K562 (cell line): Measurements from ENCODE around the gene INCA1. TPM values are rescaled to one million over a fixed set of nuclear protein-coding genes. Genes with fewer than 3 reads are reported as not detected.

Source experiments
- ATAC-seq: fragments of 200-7000 bp; cut with Tn5 transposase; 3 replicates; pipeline ENCODE4 v1.9.1; 2020; ENCODE audit warnings: moderate library complexity
- BruUV-seq: library from RNA; stranded (reverse); fragments of 400-500 nt; replicated peaks from 2 replicates; lab custom pipeline; 2021; lab: Mats Ljungman, UMichigan
- CTCF ChIA-PET: fragments of 300-600 bp; formaldehyde crosslinking; extraction: SDS; loops from one replicate; lab custom pipeline; 2021; ENCODE audit warnings: low intra/inter-chr PET ratio; lab: Yijun Ruan, JAX
- POLR2A ChIA-PET: fragments of 300-600, 350-650 bp; sonication (Branson Sonifier 250); formaldehyde crosslinking; extraction: SDS; loops from one replicate; lab custom pipeline; 2021; ENCODE audit warnings: antibody characterized with exemption, inconsistent platforms; lab: Yijun Ruan, JAX
- DNase-seq, 4 experiments: peaks; one replicate each; pipeline versions ENCODE4 v3.0.0 to v3.0.0-alpha.2; 2011 to 2018; ENCODE audit warnings: low spot score in 3 of 4, mixed read lengths in 3 of 4; ENCODE audit errors: extremely low read depth in 1 of 4
- FAIRE-seq: peaks from 2 replicates; lab custom pipeline; 2011; peaks lifted over from hg19 to GRCh38; lab: Jason Lieb, UNC
- H2AFZ ChIP-seq: 2 replicates; pipeline ENCODE4 v1.6.0; 2011; ENCODE audit warnings: low read depth, low read length, control low read depth, inconsistent platforms
- H3K27ac ChIP-seq: fragments of 200-600 bp; 3 replicates; pipeline ENCODE4 v1.8.0; 2011; ENCODE audit warnings: low read depth, mild to moderate bottlenecking, control low read depth, inconsistent platforms, low read length, moderate library complexity, mixed read lengths; ENCODE audit errors: extremely low read depth
- H3K27me3 ChIP-seq, 2 experiments: fragments of 300-600 bp in 1 of 2; 2 replicates in 1 of 2; 3 replicates in 1 of 2; pipeline versions ENCODE4 v1.6.0 to v1.8.0; 2011; ENCODE audit warnings: inconsistent platforms in 2 of 2, low read length in 2 of 2, mild to moderate bottlenecking in 1 of 2, mixed read lengths in 1 of 2, moderate library complexity in 1 of 2; ENCODE audit not compliant: control insufficient read depth in 2 of 2, insufficient read depth in 2 of 2
- H3K36me3 ChIP-seq: fragments of 300-600 bp; 3 replicates; pipeline ENCODE4 v1.8.0; 2011; ENCODE audit warnings: mild to moderate bottlenecking, low read length, inconsistent platforms; ENCODE audit not compliant: control insufficient read depth, insufficient read depth
- H3K4me1 ChIP-seq, 2 experiments: fragments of 200-600 bp in 1 of 2; replicated peaks in 1 of 2; 2 replicates in 1 of 2; 3 replicates in 1 of 2; pipeline versions ENCODE4 v1.5.1 to v1.8.0; 2011; ENCODE audit warnings: inconsistent platforms in 2 of 2, low read length in 2 of 2, mild to moderate bottlenecking in 1 of 2, mixed read lengths in 1 of 2, moderate library complexity in 1 of 2; ENCODE audit not compliant: control insufficient read depth in 2 of 2, insufficient read depth in 2 of 2
- H3K4me2 ChIP-seq: 2 replicates; pipeline ENCODE4 v1.6.1; 2011; ENCODE audit warnings: low read length, control low read depth, inconsistent platforms, mixed read lengths; ENCODE audit not compliant: insufficient read depth
- H3K4me3 ChIP-seq: fragments of 200-600 bp; sonication (generic), shearing (Covaris generic); 2 replicates; pipeline ENCODE4 v1.5.1; 2016; ENCODE audit warnings: control low read depth, inconsistent platforms
- H3K79me2 ChIP-seq: fragments of 200-600 bp; 3 replicates; pipeline ENCODE4 v1.8.0; 2011; ENCODE audit warnings: low read length, inconsistent platforms; ENCODE audit not compliant: control insufficient read depth, insufficient read depth
- H3K9ac ChIP-seq, 2 experiments: 2 replicates each; pipeline versions ENCODE4 v1.6.0 to v1.6.1; 2011; ENCODE audit warnings: low read depth in 2 of 2, low read length in 2 of 2, control low read depth in 1 of 2, inconsistent platforms in 1 of 2, mild to moderate bottlenecking in 1 of 2, mixed read lengths in 1 of 2; ENCODE audit not compliant: insufficient read depth in 1 of 2
- H3K9me1 ChIP-seq: one replicate; pipeline ENCODE4 v1.6.0; 2011; ENCODE audit warnings: inconsistent platforms, mild to moderate bottlenecking, low read length, moderate library complexity; ENCODE audit not compliant: control insufficient read depth, insufficient read depth
- H3K9me3 ChIP-seq: replicated peaks from 2 replicates; pipeline ENCODE4 v1.5.1; 2011; ENCODE audit warnings: low read depth, low read length, inconsistent platforms; ENCODE audit not compliant: control insufficient read depth, insufficient read depth
- H4K20me1 ChIP-seq: replicated peaks from 2 replicates; pipeline ENCODE4 v1.6.1; 2011; ENCODE audit warnings: low read length, inconsistent platforms, mixed read lengths; ENCODE audit not compliant: control insufficient read depth, insufficient read depth
- BCOR ChIP-seq: fragments of 450-650 bp; IDR thresholded peaks from 2 replicates; pipeline ENCODE4 v1.6.1; 2016
- KDM1A ChIP-seq, 2 experiments: fragments of 450-650 bp; IDR thresholded peaks; 2 replicates each; pipeline ENCODE4 v1.6.1; 2016; ENCODE audit warnings: mild to moderate bottlenecking in 2 of 2
- MEF2A ChIP-seq: IDR thresholded peaks from 2 replicates; pipeline ENCODE4 v1.6.1; 2011; ENCODE audit warnings: low read depth, mild to moderate bottlenecking, low read length, moderate library complexity; ENCODE audit not compliant: control insufficient read depth
- PRPF4 ChIP-seq: fragments of 200-400 bp; formaldehyde crosslinking; IDR thresholded peaks from one replicate; pipeline ENCODE4 v1.6.1; 2017; ENCODE audit warnings: low read length, low read depth, mild to moderate bottlenecking; ENCODE audit not compliant: insufficient read depth, poor library complexity, severe bottlenecking
- RBM25 ChIP-seq: fragments of 200-400 bp; formaldehyde crosslinking; IDR thresholded peaks from 2 replicates; pipeline ENCODE4 v1.6.1; 2018; ENCODE audit warnings: low read length, low read depth, moderate library complexity; ENCODE audit not compliant: severe bottlenecking
- SP1 ChIP-seq: sonication (generic); formaldehyde crosslinking; IDR thresholded peaks from 2 replicates; pipeline ENCODE4 v1.8.1; 2022; ENCODE audit warnings: mild to moderate bottlenecking, missing genetic modification reagents
- SRF ChIP-seq, 2 experiments: fragments of 250-450, 450-650 bp in 1 of 2; sonication (Bioruptor Pico) in 1 of 2; sonication (generic) in 1 of 2; formaldehyde crosslinking; IDR thresholded peaks; 2 replicates each; pipeline versions ENCODE4 v1.5.0 to v1.5.1; 2020 to 2022; ENCODE audit warnings: mild to moderate bottlenecking in 1 of 2, missing genetic modification reagents in 1 of 2
- ZNF77 ChIP-seq: fragments of 250-450 bp; sonication (Bioruptor Pico); IDR thresholded peaks from 2 replicates; pipeline ENCODE4 v1.5.0; 2020
- ZSCAN32 ChIP-seq: fragments of 450-650 bp; formaldehyde crosslinking; IDR thresholded peaks from 2 replicates; pipeline ENCODE4 v1.4.0; 2020; ENCODE audit warnings: mild to moderate bottlenecking, moderate library complexity
- WGBS: fragments of 100-300 bp; shearing (Covaris generic); methylation state at CpG from one replicate; pipeline ENCODE4 v1.1.6; 2016; ENCODE audit warnings: low coverage, mixed read lengths; ENCODE audit not compliant: insufficient coverage; ENCODE audit errors: missing lambda C conversion rate; 5-methylcytosine and 5-hydroxymethylcytosine counted together
- in situ Hi-C: fragments of 300-500 bp; cut with MboI; formaldehyde crosslinking; loops from 4 replicates; pipeline ENCODE4 v1.15.0; 2018; ENCODE audit warnings: inconsistent platforms, mixed read lengths
- intact Hi-C: fragments of 100-400 bp; cut with micrococcal nuclease; formaldehyde crosslinking; loops from 2 replicates; pipeline ENCODE4 v1.14.2; 2022
- polyA plus RNA-seq, 8 experiments: library from polyadenylated mRNA; depleted of rRNA in 4 of 8; stranded (reverse) in 5 of 8; unstranded in 3 of 8; fragments of >200 nt; fragmentation: Nextera tagmentation in 2 of 8; fragmentation: Illumina TruSeq in 1 of 8; extraction: Ambion mirVana in 2 of 8; extraction: Trizol in 1 of 8; gene quantifications; 2 replicates each; pipeline versions ENCODE4 v1.2.1 to v1.2.3, GENCODE V29; 2011 to 2014; ENCODE audit warnings: inconsistent platforms in 1 of 8, missing spikeins in 1 of 8
- total RNA-seq, 7 experiments: library from RNA; depleted of rRNA in 6 of 7; stranded (reverse); fragments of >200 nt in 6 of 7; fragmentation: Illumina TruSeq in 2 of 7; extraction: Trizol in 2 of 7; gene quantifications; 2 replicates each; pipeline versions ENCODE4 v1.2.1 to v1.2.3, GENCODE V29; 2011 to 2021; ENCODE audit warnings: low replicate concordance in 1 of 7
- TF ChIP-seq, protein P1 (sequence below): fragments of 450-650 bp; IDR thresholded peaks from 2 replicates; pipeline ENCODE4 v1.6.1; 2018; ENCODE audit not compliant: partially characterized antibody
- TF ChIP-seq, protein P2 (sequence below): fragments of 450-650 bp; IDR thresholded peaks from 2 replicates; pipeline ENCODE4 v1.6.1; 2017; ENCODE audit warnings: antibody characterized with exemption, mild to moderate bottlenecking

Gene INCA1
- total and polyA plus RNA-seq, 9 of the 15 experiments (the other 6 are each of a cell fraction or from before 2014, with no cell fraction given): 0.08 to 0.50 (median 0.13) TPM; not detected in 4

DNA sequence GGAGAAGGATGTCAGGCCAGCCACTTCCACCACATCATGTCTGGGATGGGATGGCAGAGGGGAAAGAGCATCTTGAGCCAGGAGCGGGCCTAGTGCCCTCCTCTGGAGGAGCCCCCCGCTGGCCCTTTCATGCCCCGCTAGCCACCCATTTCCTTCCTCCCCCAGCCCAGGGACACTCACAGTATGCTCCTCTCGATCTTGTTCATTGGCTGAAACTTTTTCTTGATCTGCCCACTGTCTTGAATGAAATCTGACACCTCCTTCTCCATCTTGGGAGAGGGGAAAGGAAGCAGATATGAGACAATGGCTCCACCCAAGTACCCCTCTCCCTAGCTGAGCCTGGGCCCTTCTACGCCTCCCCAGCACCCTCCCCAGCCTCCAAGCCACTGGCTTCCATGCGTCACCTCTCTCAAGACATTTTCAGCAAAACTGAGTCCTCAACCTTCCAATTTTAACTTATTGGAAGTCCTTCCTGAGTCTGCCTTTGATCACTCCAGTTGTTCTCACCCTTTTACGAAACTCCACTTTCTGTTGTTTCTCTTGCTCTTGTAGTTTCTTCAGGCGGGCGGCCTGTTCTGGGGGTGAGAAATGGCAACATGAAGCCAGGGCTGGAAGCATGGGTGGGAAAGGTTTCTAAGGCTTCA is 36.9 kb downstream of the INCA1 start:
- Histone ChIP-seq H3K9ac (peak overlapping the region; percentile 29 to 39; a peak in 1 of 4 replicates), H3K9me1 (no peaks in the 10 kb centered on the region), H3K4me2 (peak overlapping the region; percentile 7), H3K4me1 (peaks cover 7 to 15% of the 10 kb centered on the region in 2 experiments; a peak in 4 of 5 replicates), H3K36me3 (peaks cover 4% of the 10 kb centered on the region; the same call in 1 of the 3 replicates), H3K9me3 (no peaks in the 10 kb centered on the region), H3K79me2 (peaks cover 2% of the 10 kb centered on the region), H3K4me3 (no peak overlapping the region), H2AFZ (peak overlapping the region; percentile 60), H3K27ac (peak overlapping the region; percentile 53; the same call in 2 of the 3 replicates), H3K27me3 (no peaks in the 10 kb centered on the region), H4K20me1 (no peaks in the 10 kb centered on the region)
- WGBS: 46% methylated on average over 5 of the region's 9 CpGs
- no peak for TF ChIP-seq ZSCAN32 (CRISPR knock-in tag)
- TF ChIP-seq PRPF4: no peak
- no peak for TF ChIP-seq ZNF77 (CRISPR knock-in tag)
- TF ChIP-seq RBM25: peak; percentile 14
- TF ChIP-seq, protein P1, sequence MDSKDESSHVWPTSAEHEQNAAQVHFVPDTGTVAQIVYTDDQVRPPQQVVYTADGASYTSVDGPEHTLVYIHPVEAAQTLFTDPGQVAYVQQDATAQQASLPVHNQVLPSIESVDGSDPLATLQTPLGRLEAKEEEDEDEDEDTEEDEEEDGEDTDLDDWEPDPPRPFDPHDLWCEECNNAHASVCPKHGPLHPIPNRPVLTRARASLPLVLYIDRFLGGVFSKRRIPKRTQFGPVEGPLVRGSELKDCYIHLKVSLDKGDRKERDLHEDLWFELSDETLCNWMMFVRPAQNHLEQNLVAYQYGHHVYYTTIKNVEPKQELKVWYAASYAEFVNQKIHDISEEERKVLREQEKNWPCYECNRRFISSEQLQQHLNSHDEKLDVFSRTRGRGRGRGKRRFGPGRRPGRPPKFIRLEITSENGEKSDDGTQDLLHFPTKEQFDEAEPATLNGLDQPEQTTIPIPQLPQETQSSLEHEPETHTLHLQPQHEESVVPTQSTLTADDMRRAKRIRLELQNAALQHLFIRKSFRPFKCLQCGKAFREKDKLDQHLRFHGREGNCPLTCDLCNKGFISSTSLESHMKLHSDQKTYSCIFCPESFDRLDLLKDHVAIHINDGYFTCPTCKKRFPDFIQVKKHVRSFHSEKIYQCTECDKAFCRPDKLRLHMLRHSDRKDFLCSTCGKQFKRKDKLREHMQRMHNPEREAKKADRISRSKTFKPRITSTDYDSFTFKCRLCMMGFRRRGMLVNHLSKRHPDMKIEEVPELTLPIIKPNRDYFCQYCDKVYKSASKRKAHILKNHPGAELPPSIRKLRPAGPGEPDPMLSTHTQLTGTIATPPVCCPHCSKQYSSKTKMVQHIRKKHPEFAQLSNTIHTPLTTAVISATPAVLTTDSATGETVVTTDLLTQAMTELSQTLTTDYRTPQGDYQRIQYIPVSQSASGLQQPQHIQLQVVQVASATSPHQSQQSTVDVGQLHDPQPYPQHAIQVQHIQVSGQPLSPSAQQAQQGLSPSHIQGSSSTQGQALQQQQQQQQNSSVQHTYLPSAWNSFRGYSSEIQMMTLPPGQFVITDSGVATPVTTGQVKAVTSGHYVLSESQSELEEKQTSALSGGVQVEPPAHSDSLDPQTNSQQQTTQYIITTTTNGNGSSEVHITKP: peak; percentile 52
- TF ChIP-seq BCOR: peak; percentile 65
- 0 out of 2 replicates have a peak, but pooled peaks have one; percentile 35 for TF ChIP-seq SP1 (CRISPR knock-in tag)
- TF ChIP-seq KDM1A (IDR thresholded peaks at IDR 0.05): 0 out of 4 replicates have a peak, but pooled peaks of 1 of the 2 experiments have one; percentile 12
- TF ChIP-seq MEF2A: no peak
- no peak for TF ChIP-seq SRF (CRISPR knock-in tag; IDR thresholded peaks at IDR 0.05)
- TF ChIP-seq, protein P2, sequence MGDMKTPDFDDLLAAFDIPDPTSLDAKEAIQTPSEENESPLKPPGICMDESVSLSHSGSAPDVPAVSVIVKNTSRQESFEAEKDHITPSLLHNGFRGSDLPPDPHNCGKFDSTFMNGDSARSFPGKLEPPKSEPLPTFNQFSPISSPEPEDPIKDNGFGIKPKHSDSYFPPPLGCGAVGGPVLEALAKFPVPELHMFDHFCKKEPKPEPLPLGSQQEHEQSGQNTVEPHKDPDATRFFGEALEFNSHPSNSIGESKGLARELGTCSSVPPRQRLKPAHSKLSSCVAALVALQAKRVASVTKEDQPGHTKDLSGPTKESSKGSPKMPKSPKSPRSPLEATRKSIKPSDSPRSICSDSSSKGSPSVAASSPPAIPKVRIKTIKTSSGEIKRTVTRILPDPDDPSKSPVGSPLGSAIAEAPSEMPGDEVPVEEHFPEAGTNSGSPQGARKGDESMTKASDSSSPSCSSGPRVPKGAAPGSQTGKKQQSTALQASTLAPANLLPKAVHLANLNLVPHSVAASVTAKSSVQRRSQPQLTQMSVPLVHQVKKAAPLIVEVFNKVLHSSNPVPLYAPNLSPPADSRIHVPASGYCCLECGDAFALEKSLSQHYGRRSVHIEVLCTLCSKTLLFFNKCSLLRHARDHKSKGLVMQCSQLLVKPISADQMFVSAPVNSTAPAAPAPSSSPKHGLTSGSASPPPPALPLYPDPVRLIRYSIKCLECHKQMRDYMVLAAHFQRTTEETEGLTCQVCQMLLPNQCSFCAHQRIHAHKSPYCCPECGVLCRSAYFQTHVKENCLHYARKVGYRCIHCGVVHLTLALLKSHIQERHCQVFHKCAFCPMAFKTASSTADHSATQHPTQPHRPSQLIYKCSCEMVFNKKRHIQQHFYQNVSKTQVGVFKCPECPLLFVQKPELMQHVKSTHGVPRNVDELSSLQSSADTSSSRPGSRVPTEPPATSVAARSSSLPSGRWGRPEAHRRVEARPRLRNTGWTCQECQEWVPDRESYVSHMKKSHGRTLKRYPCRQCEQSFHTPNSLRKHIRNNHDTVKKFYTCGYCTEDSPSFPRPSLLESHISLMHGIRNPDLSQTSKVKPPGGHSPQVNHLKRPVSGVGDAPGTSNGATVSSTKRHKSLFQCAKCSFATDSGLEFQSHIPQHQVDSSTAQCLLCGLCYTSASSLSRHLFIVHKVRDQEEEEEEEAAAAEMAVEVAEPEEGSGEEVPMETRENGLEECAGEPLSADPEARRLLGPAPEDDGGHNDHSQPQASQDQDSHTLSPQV: peak; percentile 33; the same call in 1 of the 2 replicates
- ChIA-PET CTCF (no interaction called here), POLR2A (interaction anchor here (0.7 to 1.2 kb wide), 3 partner anchors 9 to 19 kb away, joined by 3 to 7 read pairs (median 3); partner anchors contain the start of gene ENO3)
- intact Hi-C loops (loop anchor here (10.0 kb wide), 1 partner anchor 56 kb away; the partner anchor contains the start of gene CHRNE), in situ Hi-C loops (no loop called here)
- BruUV-seq: no TSS peak
- peak in 2 of 4 experiments; percentile 41 to 67 for DNase-seq
- FAIRE-seq: peak; percentile 75
- peak; percentile 81 for ATAC-seq
